Measurements from ENCODE around the gene PDK3. TPM values are rescaled to one million over a fixed set of nuclear protein-coding genes. Genes with fewer than 3 reads are reported as not detected.

PDK3 gene
- total RNA-seq, 1 experiment from 2014 or later, result 6.6 TPM

DNA sequence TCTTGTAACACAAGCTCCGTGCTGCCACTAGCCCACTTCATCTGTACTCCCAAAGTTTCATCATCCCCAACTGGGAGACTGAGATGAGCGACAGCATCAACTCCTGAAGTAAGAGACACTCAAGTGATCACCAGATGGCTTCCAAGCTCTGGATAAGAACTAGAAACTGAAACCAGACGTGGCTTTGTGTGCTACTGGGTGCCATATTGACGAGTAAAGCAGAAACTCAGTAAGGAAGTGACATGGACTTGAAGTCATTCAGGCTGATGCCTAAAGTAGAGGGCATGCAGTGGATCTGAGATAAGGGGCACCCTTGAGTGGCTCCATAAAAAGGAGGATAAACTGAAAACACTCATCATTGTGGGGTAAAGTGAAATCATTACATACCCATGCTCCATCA lies 109.7 kb downstream of the PDK3 start:
- no peaks in the 10 kb centered on the region for H3K4me1 ChIP-seq (ENCODE audit: insufficient read depth, low read length, poor library complexity, severe bottlenecking)
- ChIA-PET CTCF (no interaction called here), POLR2A (ENCODE audit: low non-redundant PET) (no interaction called here)
- no peak for DNase-seq (ENCODE audit: low spot score)
- H3K36me3 ChIP-seq (ENCODE audit: insufficient read depth, low read length, poor library complexity, severe bottlenecking), result no peaks in the 10 kb centered on the region
- intact Hi-C loops (cut with micrococcal nuclease; ENCODE audit: unreplicated experiment), result no loop called here
- H3K4me3 ChIP-seq (ENCODE audit: low read depth, low read length, poor library complexity, severe bottlenecking), result no peak overlapping the region
- TF ChIP-seq CTCF (conservative IDR thresholded peaks at IDR 0.05; ENCODE audit: low read depth, low read length) (no peak), EZH2 (IDR thresholded peaks at IDR 0.05; ENCODE audit: borderline replicate concordance, low read depth, low read length, poor library complexity, severe bottlenecking) (no peak)
- H3K27me3 ChIP-seq (replicated peaks; ENCODE audit: insufficient read depth, low read depth, low read length, poor library complexity), result peaks cover 27% of the 10 kb centered on the region
- H3K27ac ChIP-seq (ENCODE audit: low read depth, low read length, poor library complexity, severe bottlenecking), result no peak overlapping the region
- no TSS peak for BruUV-seq (replicated peaks)
- no peaks in the 10 kb centered on the region for H3K9me3 ChIP-seq (ENCODE audit: low read depth, low read length, poor library complexity, severe bottlenecking)

- DNase-seq (ENCODE audit: low spot score), result no peak
- Histone ChIP-seq H3K4me3 (ENCODE audit: low read depth, low read length, poor library complexity, severe bottlenecking) (no peak overlapping the region), H3K27me3 (replicated peaks; ENCODE audit: insufficient read depth, low read depth, low read length, poor library complexity) (peaks cover 32% of the 10 kb centered on the region)
Observed at GRCh38 chrX:24575496-24575895, 110.4 kb downstream of the PDK3 start.

DNA sequence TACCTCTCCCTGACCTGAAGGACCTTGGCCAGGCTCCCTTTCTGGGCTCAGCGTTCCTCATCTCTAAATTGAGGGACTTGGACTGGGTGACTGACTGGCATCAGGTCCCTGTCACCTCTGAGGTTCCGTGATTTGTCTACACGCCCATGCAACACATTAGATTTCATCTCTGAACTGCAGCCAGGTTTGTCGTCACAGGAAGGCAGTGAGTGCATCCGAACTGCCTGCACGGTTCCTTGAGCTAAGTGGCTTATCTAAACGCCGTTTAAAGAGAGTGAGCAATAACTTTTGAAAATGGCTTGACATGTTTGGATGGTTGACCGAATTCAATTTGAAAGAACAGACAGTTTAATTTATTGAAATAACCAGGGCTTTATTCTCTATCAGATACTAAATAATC lies 112.0 kb downstream of the PDK3 start:
- BruUV-seq (replicated peaks), result no TSS peak
- H3K4me3 ChIP-seq (ENCODE audit: low read depth, low read length, poor library complexity, severe bottlenecking), result no peak overlapping the region
- DNase-seq (ENCODE audit: low spot score), result peak; percentile 52
- POLR2A ChIA-PET (ENCODE audit: low non-redundant PET), result no interaction called here
- H3K9me3 ChIP-seq (ENCODE audit: low read depth, low read length, poor library complexity, severe bottlenecking), result no peaks in the 10 kb centered on the region
- H3K4me1 ChIP-seq (ENCODE audit: insufficient read depth, low read length, poor library complexity, severe bottlenecking), result no peaks in the 10 kb centered on the region
- CTCF ChIA-PET, result no interaction called here
- intact Hi-C loops (cut with micrococcal nuclease; ENCODE audit: unreplicated experiment), result no loop called here
- H3K27ac ChIP-seq (ENCODE audit: low read depth, low read length, poor library complexity, severe bottlenecking), result no peak overlapping the region
- H3K27me3 ChIP-seq (replicated peaks; ENCODE audit: insufficient read depth, low read depth, low read length, poor library complexity), result peaks cover 43% of the 10 kb centered on the region
- no peaks in the 10 kb centered on the region for H3K36me3 ChIP-seq (ENCODE audit: insufficient read depth, low read length, poor library complexity, severe bottlenecking)
- TF ChIP-seq EZH2 (IDR thresholded peaks at IDR 0.05; ENCODE audit: borderline replicate concordance, low read depth, low read length, poor library complexity, severe bottlenecking) (no peak), CTCF (conservative IDR thresholded peaks at IDR 0.05; ENCODE audit: low read depth, low read length) (no peak)

More at GRCh38 chrX:24575496-24575895, 110.4 kb downstream of the PDK3 start:
- Histone ChIP-seq H3K36me3 (ENCODE audit: insufficient read depth, low read length, poor library complexity, severe bottlenecking) (no peaks in the 10 kb centered on the region), H3K27ac (ENCODE audit: low read depth, low read length, poor library complexity, severe bottlenecking) (no peak overlapping the region), H3K9me3 (ENCODE audit: low read depth, low read length, poor library complexity, severe bottlenecking) (no peaks in the 10 kb centered on the region), H3K4me1 (ENCODE audit: insufficient read depth, low read length, poor library complexity, severe bottlenecking) (no peaks in the 10 kb centered on the region)
- CTCF ChIA-PET, result no interaction called here
- no TSS peak for BruUV-seq (replicated peaks)
- TF ChIP-seq EZH2 (IDR thresholded peaks at IDR 0.05; ENCODE audit: borderline replicate concordance, low read depth, low read length, poor library complexity, severe bottlenecking) (no peak), CTCF (conservative IDR thresholded peaks at IDR 0.05; ENCODE audit: low read depth, low read length) (no peak)
- intact Hi-C loops (cut with micrococcal nuclease; ENCODE audit: unreplicated experiment), result no loop called here
- POLR2A ChIA-PET (ENCODE audit: low non-redundant PET), result no interaction called here

Other genes starting within 250 kb of the PDK3 start
- gene SUPT20HL2, start 151.2 kb upstream of the PDK3 start, total RNA-seq (2021), result not detected in 2 replicates
- gene SUPT20HL1, start 104.6 kb upstream of the PDK3 start, total RNA-seq (2021), result not detected in 2 replicates
- 3.6 and 4.3 TPM in 2 replicates for gene PCYT1B, start 182.1 kb downstream of the PDK3 start, total RNA-seq (2021)
- gene POLA1, start 228.6 kb downstream of the PDK3 start, total RNA-seq (2021), result 44.9 and 45.9 TPM in 2 replicates

Data from A673 (cell line).